GM19463 (cell line): ENCODE measurements around the gene ANKRD27.

Source experiments
- ATAC-seq: cut with Tn5 transposase; IDR thresholded peaks from one replicate; pipeline ENCODE4 v1.9.1; 2021; ENCODE audit warnings: mild to moderate bottlenecking, moderate library complexity; ENCODE audit not compliant: unreplicated experiment

ANKRD27 gene

GRCh38 chr19:32691291-32691951 lies 16.4 kb upstream of the ANKRD27 start, which contains the start of gene NUDT19:
NUDT19 (plus strand) TSS chr19:32691821; CDS start chr19:32691961, 140 bp downstream.
- ATAC-seq, result peak; percentile 89

GRCh38 chr19:32688311-32688710 lies 13.3 kb upstream of the ANKRD27 start:
- ATAC-seq, result no peak

GRCh38 chr19:32687681-32688080 lies 12.7 kb upstream of the ANKRD27 start:
- ATAC-seq, result no peak

- no peak for ATAC-seq
Observed at GRCh38 chr19:32686847-32687475, 12.0 kb upstream of the ANKRD27 start.

- ATAC-seq, result no peak
Observed at GRCh38 chr19:32682317-32682716, 7.3 kb upstream of the ANKRD27 start.

GRCh38 chr19:32680986-32681385 lies 6.0 kb upstream of the ANKRD27 start:
- ATAC-seq, result no peak

GRCh38 chr19:32677657-32678056 lies 2.7 kb upstream of the ANKRD27 start:
- ATAC-seq, result no peak

GRCh38 chr19:32676895-32677359 lies 1.9 kb upstream of the ANKRD27 start:
- no peak for ATAC-seq

GRCh38 chr19:32676186-32676894 lies 1.4 kb upstream of the ANKRD27 start:
- no peak for ATAC-seq

GRCh38 chr19:32675720-32676185 lies 773 bp upstream of the ANKRD27 start, which contains the start of gene RGS9BP:
RGS9BP (plus strand) TSS chr19:32675848; CDS start chr19:32676264, 416 bp downstream.
- ATAC-seq, result no peak

GRCh38 chr19:32674153-32674930 lies 638 bp downstream of the ANKRD27 start:
- peak; percentile 11 for ATAC-seq

GRCh38 chr19:32673573-32673972 lies 1.4 kb downstream of the ANKRD27 start:
- no peak for ATAC-seq

- ATAC-seq, result no peak
Observed at GRCh38 chr19:32672841-32673240, 2.1 kb downstream of the ANKRD27 start.

GRCh38 chr19:32671883-32672593 lies 2.9 kb downstream of the ANKRD27 start:
- no peak for ATAC-seq

GRCh38 chr19:32669310-32669709 lies 5.7 kb downstream of the ANKRD27 start:
- no peak for ATAC-seq

GRCh38 chr19:32666084-32666483 lies 8.9 kb downstream of the ANKRD27 start:
- ATAC-seq, result no peak

- no peak for ATAC-seq
Observed at GRCh38 chr19:32662186-32662585, 12.8 kb downstream of the ANKRD27 start.

- ATAC-seq, result no peak
Observed at GRCh38 chr19:32661318-32661717, 13.7 kb downstream of the ANKRD27 start.

- no peak for ATAC-seq
Observed at GRCh38 chr19:32658527-32658926, 16.5 kb downstream of the ANKRD27 start.

- no peak for ATAC-seq
Observed at GRCh38 chr19:32658075-32658474, 16.9 kb downstream of the ANKRD27 start.
